PC-3 (cell line): ENCODE data around the gene DMRTA2. TPM values are rescaled to one million over a fixed set of nuclear protein-coding genes. Genes with fewer than 3 reads are reported as not detected.

Experiments
- ATAC-seq: fragments of 200-7000 bp; cut with Tn5 transposase; 2 replicates; pipeline ENCODE4 v1.9.1; 2020; ENCODE audit warnings: mild to moderate bottlenecking, moderate library complexity
- BruUV-seq: library from RNA; stranded (reverse); fragments of 400-500 nt; replicated peaks from 2 replicates; lab custom pipeline; 2021; lab: Mats Ljungman, UMichigan
- CTCF ChIA-PET: fragments of 300-600 bp; sonication (Branson Sonifier 250); formaldehyde crosslinking; loops from one replicate; lab custom pipeline; 2022; ENCODE audit warnings: antibody characterized with exemption; lab: Charles Lee
- POLR2A ChIA-PET: fragments of 300-600 bp; sonication (Branson Sonifier 250); formaldehyde crosslinking; loops from one replicate; lab custom pipeline; 2022; ENCODE audit warnings: antibody characterized with exemption; ENCODE audit not compliant: unreplicated experiment; lab: Charles Lee
- DNase-seq: peaks from one replicate; pipeline ENCODE4 v3.0.0-alpha.2; 2015
- H2AFZ ChIP-seq: fragments of 300-600 bp; sonication (generic); 2 replicates; pipeline ENCODE4 v1.6.0; 2016; ENCODE audit warnings: antibody characterized with exemption, low read length
- H3F3A ChIP-seq: fragments of 300-600 bp; sonication (generic); one replicate; pipeline ENCODE4 v1.6.0; 2017; ENCODE audit warnings: antibody characterized with exemption, low read length, control low read depth, mild to moderate bottlenecking; ENCODE audit not compliant: unreplicated experiment
- H3K27ac ChIP-seq: fragments of 300-600 bp; sonication (generic); 2 replicates; pipeline ENCODE4 v1.5.1; 2016; ENCODE audit warnings: mild to moderate bottlenecking, low read length
- H3K27me3 ChIP-seq: fragments of 300-600 bp; sonication (generic); 2 replicates; pipeline ENCODE4 v1.6.1; 2016; ENCODE audit warnings: low read length, mixed read lengths
- H3K36me3 ChIP-seq: fragments of 300-600 bp; sonication (generic); 2 replicates; pipeline ENCODE4 v1.6.1; 2016; ENCODE audit warnings: low read depth, mixed run types, low read length, mixed read lengths
- H3K4me1 ChIP-seq: fragments of 300-600 bp; sonication (generic); 2 replicates; pipeline ENCODE4 v1.5.1; 2016; ENCODE audit warnings: low read length; ENCODE audit not compliant: insufficient read depth
- H3K4me2 ChIP-seq: fragments of 300-600 bp; sonication (generic); 2 replicates; pipeline ENCODE4 v1.6.0; 2016; ENCODE audit warnings: low read length
- H3K4me3 ChIP-seq: fragments of 300-600 bp; sonication (generic); 2 replicates; pipeline ENCODE4 v1.5.1; 2016; ENCODE audit warnings: mild to moderate bottlenecking, low read length, mixed read lengths
- H3K79me2 ChIP-seq: fragments of 300-600 bp; sonication (generic); 2 replicates; pipeline ENCODE4 v1.6.1; 2017; ENCODE audit warnings: low read length, mixed read lengths
- H3K9ac ChIP-seq: fragments of 300-600 bp; sonication (generic); 2 replicates; pipeline ENCODE4 v1.6.0; 2016; ENCODE audit warnings: mild to moderate bottlenecking, low read length
- H3K9me2 ChIP-seq: fragments of 300-600 bp; sonication (generic); replicated peaks from 2 replicates; pipeline ENCODE4 v1.6.1; 2016; ENCODE audit warnings: mixed run types, low read length, mixed read lengths
- H3K9me3 ChIP-seq: fragments of 300-600 bp; sonication (generic); 2 replicates; pipeline ENCODE4 v1.6.1; 2016; ENCODE audit warnings: low read length, mixed read lengths
- H4K20me1 ChIP-seq: fragments of 300-600 bp; sonication (generic); 2 replicates; pipeline ENCODE4 v1.6.1; 2016; ENCODE audit warnings: low read length, mixed read lengths
- CTCF ChIP-seq: fragments of 300-600 bp; sonication (generic); conservative IDR thresholded peaks from 2 replicates; pipeline ENCODE4 v1.5.1; 2017; ENCODE audit warnings: antibody characterized with exemption, low read depth, mild to moderate bottlenecking, low read length
- EZH2 ChIP-seq: fragments of 300-600 bp; sonication (generic); IDR thresholded peaks from one replicate; pipeline ENCODE4 v1.6.1; 2017; ENCODE audit warnings: antibody characterized with exemption, mild to moderate bottlenecking, low read length; ENCODE audit not compliant: unreplicated experiment
- EZH2phosphoT487 ChIP-seq: fragments of 300-600 bp; sonication (generic); IDR thresholded peaks from 2 replicates; pipeline ENCODE4 v1.6.1; 2018; ENCODE audit warnings: mild to moderate bottlenecking, antibody characterized with exemption, low read length, borderline replicate concordance
- intact Hi-C: fragments of 100-400 bp; cut with micrococcal nuclease; formaldehyde crosslinking; loops from 2 replicates; pipeline ENCODE4 v1.9.0; 2023
- total RNA-seq: library from RNA; depleted of rRNA; stranded (reverse); fragments of >200 nt; gene quantifications from 2 replicates; pipeline ENCODE4 v1.2.3, GENCODE V29; 2014

The DMRTA2 gene
- total RNA-seq, 1 experiment from 2014 or later: not detected

DNA sequence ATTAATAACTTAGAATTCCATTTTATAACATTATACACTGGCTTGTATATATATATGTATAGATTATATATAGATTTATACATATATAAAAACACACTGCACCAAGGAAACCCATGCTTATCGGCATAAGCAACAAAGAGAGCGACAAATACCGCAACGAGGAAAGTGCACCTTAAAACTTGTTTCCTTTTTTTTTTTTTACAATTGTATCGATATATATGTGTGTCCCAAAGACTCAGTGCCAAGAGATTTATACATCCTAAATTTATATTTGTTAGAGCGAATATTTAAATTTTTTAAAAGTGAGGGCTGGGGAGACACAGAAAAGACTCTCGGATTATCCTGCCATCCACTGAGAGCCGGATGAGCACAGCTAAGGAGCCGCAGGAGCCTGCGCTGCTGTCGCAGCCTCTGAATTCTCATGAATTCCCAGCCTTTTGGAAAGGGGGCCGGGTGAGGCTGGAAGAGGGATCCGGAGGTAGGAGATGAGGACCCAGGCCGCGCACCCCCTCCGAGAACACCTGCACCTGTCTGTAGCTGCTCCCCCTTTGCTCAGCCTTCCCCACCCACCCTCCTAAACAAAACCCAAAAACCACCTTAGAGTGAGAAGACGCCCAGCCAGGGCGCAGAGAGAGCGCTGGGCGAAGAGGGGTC is 5.2 kb downstream of the DMRTA2 start:
- ChIA-PET POLR2A (no interaction called here), CTCF (no interaction called here)
- ATAC-seq: no peak
- intact Hi-C loops: no loop called here
- H3K4me3 ChIP-seq: no peak overlapping the region
- H3K9me3 ChIP-seq: no peaks in the 10 kb centered on the region
- BruUV-seq: no TSS peak
- H3K27ac ChIP-seq: no peak overlapping the region
- no peak for TF ChIP-seq EZH2phosphoT487
- no peak for TF ChIP-seq CTCF
- no peak for TF ChIP-seq EZH2
- H3K79me2 ChIP-seq: no peaks in the 10 kb centered on the region
- no peak overlapping the region for H3K9ac ChIP-seq
- no peak overlapping the region for H3K4me2 ChIP-seq
- DNase-seq: no peak
- no peaks in the 10 kb centered on the region for H3K27me3 ChIP-seq
- H3K36me3 ChIP-seq: no peaks in the 10 kb centered on the region
- no peaks in the 10 kb centered on the region for H3K9me2 ChIP-seq
- H3F3A ChIP-seq: no peaks in the 10 kb centered on the region
- H2AFZ ChIP-seq: no peak overlapping the region
- H3K4me1 ChIP-seq: no peaks in the 10 kb centered on the region
- no peaks in the 10 kb centered on the region for H4K20me1 ChIP-seq

- Histone ChIP-seq H3K27me3 (no peaks in the 10 kb centered on the region), H3K4me2 (no peak overlapping the region), H2AFZ (no peak overlapping the region), H3K9me2 (no peaks in the 10 kb centered on the region), H3F3A (no peaks in the 10 kb centered on the region), H4K20me1 (no peaks in the 10 kb centered on the region), H3K9me3 (no peaks in the 10 kb centered on the region), H3K4me1 (no peaks in the 10 kb centered on the region), H3K4me3 (no peak overlapping the region), H3K9ac (no peak overlapping the region), H3K36me3 (no peaks in the 10 kb centered on the region), H3K79me2 (no peaks in the 10 kb centered on the region), H3K27ac (no peak overlapping the region)
- intact Hi-C loops: no loop called here
- no peak for ATAC-seq
- ChIA-PET CTCF (no interaction called here), POLR2A (no interaction called here)
- TF ChIP-seq CTCF: no peak
- TF ChIP-seq EZH2: no peak
- no peak for TF ChIP-seq EZH2phosphoT487
- no peak for DNase-seq
- BruUV-seq: no TSS peak
Observed at GRCh38 chr1:50417507-50417906, 5.7 kb downstream of the DMRTA2 start.
